ENCODE results near the gene USP10.

- TF ChIP-seq CTCF (IDR thresholded peaks at IDR 0.05), result no peak
- no peak for TF ChIP-seq ZFX (IDR thresholded peaks at IDR 0.05; ENCODE audit: borderline replicate concordance)
These were observed 86.9 kb downstream of the USP10 start for GRCh38 chr16:84786605-84787262.

Data from 22Rv1 (cell line).